ENCODE measurements around the gene GPR108.

- TF ChIP-seq SP1 (IDR thresholded peaks at IDR 0.05) (no peak), GABPA (IDR thresholded peaks at IDR 0.05 in 1 of 2, conservative IDR thresholded peaks at IDR 0.05 in 1 of 2) (no peak), CTCF (IDR thresholded peaks at IDR 0.05; ENCODE audit: low read depth, low read length, missing input control) (no peak), RAD21 (IDR thresholded peaks at IDR 0.05) (no peak), MAX (IDR thresholded peaks at IDR 0.05) (no peak), JUND (IDR thresholded peaks at IDR 0.05) (no peak)
- TF ChIP-seq, protein P1, sequence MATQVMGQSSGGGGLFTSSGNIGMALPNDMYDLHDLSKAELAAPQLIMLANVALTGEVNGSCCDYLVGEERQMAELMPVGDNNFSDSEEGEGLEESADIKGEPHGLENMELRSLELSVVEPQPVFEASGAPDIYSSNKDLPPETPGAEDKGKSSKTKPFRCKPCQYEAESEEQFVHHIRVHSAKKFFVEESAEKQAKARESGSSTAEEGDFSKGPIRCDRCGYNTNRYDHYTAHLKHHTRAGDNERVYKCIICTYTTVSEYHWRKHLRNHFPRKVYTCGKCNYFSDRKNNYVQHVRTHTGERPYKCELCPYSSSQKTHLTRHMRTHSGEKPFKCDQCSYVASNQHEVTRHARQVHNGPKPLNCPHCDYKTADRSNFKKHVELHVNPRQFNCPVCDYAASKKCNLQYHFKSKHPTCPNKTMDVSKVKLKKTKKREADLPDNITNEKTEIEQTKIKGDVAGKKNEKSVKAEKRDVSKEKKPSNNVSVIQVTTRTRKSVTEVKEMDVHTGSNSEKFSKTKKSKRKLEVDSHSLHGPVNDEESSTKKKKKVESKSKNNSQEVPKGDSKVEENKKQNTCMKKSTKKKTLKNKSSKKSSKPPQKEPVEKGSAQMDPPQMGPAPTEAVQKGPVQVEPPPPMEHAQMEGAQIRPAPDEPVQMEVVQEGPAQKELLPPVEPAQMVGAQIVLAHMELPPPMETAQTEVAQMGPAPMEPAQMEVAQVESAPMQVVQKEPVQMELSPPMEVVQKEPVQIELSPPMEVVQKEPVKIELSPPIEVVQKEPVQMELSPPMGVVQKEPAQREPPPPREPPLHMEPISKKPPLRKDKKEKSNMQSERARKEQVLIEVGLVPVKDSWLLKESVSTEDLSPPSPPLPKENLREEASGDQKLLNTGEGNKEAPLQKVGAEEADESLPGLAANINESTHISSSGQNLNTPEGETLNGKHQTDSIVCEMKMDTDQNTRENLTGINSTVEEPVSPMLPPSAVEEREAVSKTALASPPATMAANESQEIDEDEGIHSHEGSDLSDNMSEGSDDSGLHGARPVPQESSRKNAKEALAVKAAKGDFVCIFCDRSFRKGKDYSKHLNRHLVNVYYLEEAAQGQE (IDR thresholded peaks at IDR 0.05) = no peak
- TF ChIP-seq, protein P2, sequence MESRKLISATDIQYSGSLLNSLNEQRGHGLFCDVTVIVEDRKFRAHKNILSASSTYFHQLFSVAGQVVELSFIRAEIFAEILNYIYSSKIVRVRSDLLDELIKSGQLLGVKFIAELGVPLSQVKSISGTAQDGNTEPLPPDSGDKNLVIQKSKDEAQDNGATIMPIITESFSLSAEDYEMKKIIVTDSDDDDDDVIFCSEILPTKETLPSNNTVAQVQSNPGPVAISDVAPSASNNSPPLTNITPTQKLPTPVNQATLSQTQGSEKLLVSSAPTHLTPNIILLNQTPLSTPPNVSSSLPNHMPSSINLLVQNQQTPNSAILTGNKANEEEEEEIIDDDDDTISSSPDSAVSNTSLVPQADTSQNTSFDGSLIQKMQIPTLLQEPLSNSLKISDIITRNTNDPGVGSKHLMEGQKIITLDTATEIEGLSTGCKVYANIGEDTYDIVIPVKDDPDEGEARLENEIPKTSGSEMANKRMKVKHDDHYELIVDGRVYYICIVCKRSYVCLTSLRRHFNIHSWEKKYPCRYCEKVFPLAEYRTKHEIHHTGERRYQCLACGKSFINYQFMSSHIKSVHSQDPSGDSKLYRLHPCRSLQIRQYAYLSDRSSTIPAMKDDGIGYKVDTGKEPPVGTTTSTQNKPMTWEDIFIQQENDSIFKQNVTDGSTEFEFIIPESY (IDR thresholded peaks at IDR 0.05) = no peak
Measured at GRCh38 chr19:6687114-6687513, 50.3 kb downstream of the GPR108 start.
